Activated CD4-positive, alpha-beta T cell treated with anti-CD3 and anti-CD28 coated beads, Interleukin-2, amount 10 ng/mL, durations not matched to agents 7 days and 5 days (primary cell): ENCODE data around the gene TTYH2. TPM values are rescaled to one million over a fixed set of nuclear protein-coding genes. Genes with fewer than 3 reads are reported as not detected.

Experiments
- CTCF ChIA-PET: fragments of 350-600 bp; sonication (Branson Sonifier 250); formaldehyde crosslinking; loops from one replicate; lab custom pipeline; 2021; ENCODE audit warnings: antibody characterized with exemption; lab: Charles Lee
- POLR2A ChIA-PET: fragments of 350-600 bp; sonication (Branson Sonifier 250); formaldehyde crosslinking; loops from one replicate; lab custom pipeline; 2021; ENCODE audit warnings: antibody characterized with exemption; lab: Charles Lee
- DNase-seq: peaks from one replicate; pipeline ENCODE4 v3.0.0-alpha.2; 2020
- H3K27ac Mint-ChIP-seq: one replicate; pipeline ENCODE4 v1.8.0; 2021; ENCODE audit warnings: mild to moderate bottlenecking, moderate library complexity, mixed read lengths
- H3K27me3 Mint-ChIP-seq: one replicate; pipeline ENCODE4 v1.8.0; 2021; ENCODE audit warnings: mixed read lengths
- H3K36me3 Mint-ChIP-seq: one replicate; pipeline ENCODE4 v1.8.0; 2021; ENCODE audit warnings: low read depth, mixed read lengths
- H3K4me1 Mint-ChIP-seq: one replicate; pipeline ENCODE4 v1.8.0; 2021; ENCODE audit warnings: mixed read lengths
- H3K4me3 Mint-ChIP-seq: one replicate; pipeline ENCODE4 v1.8.0; 2021; ENCODE audit warnings: mild to moderate bottlenecking, moderate library complexity, mixed read lengths
- H3K9me3 Mint-ChIP-seq: one replicate; pipeline ENCODE4 v1.8.0; 2021; ENCODE audit warnings: mixed read lengths
- total RNA-seq, 2 experiments: library from RNA; stranded (reverse); gene quantifications; one replicate each; pipeline ENCODE4 v1.2.3, GENCODE V29; 2021

The TTYH2 gene
- total RNA-seq, 2 experiments from 2014 or later, result 10.2 to 11.9 TPM

GRCh38 chr17:74220219-74220618 lies 6.8 kb downstream of the TTYH2 start:
- ChIA-PET POLR2A (no interaction called here), CTCF (interaction anchor here (0.7 to 1.0 kb wide), 3 partner anchors 12 to 29 kb away, joined by 3 to 5 read pairs (median 4); partner anchors contain the start of gene RPL38)
- no peaks in the 10 kb centered on the region for H3K27me3 Mint-ChIP-seq
- no peak for DNase-seq
- peaks cover 7% of the 10 kb centered on the region for H3K4me1 Mint-ChIP-seq
- no peak overlapping the region for H3K27ac Mint-ChIP-seq
- no peaks in the 10 kb centered on the region for H3K9me3 Mint-ChIP-seq
- no peak overlapping the region for H3K4me3 Mint-ChIP-seq
- H3K36me3 Mint-ChIP-seq, result peaks cover 2% of the 10 kb centered on the region

GRCh38 chr17:74220946-74221818 lies 7.8 kb downstream of the TTYH2 start:
- Mint-ChIP-seq H3K27ac (no peak overlapping the region), H3K36me3 (peaks cover 2% of the 10 kb centered on the region), H3K27me3 (no peaks in the 10 kb centered on the region), H3K4me1 (no peaks in the 10 kb centered on the region), H3K4me3 (no peak overlapping the region), H3K9me3 (no peaks in the 10 kb centered on the region)
- DNase-seq, result no peak
- ChIA-PET CTCF (interaction anchor here (0.8 to 1.4 kb wide), 5 partner anchors 10 to 30 kb away, joined by 3 to 5 read pairs (median 4); partner anchors contain the start of gene RPL38), POLR2A (no interaction called here)

- no peak overlapping the region for H3K4me3 Mint-ChIP-seq
- H3K27me3 Mint-ChIP-seq, result no peaks in the 10 kb centered on the region
- no peak overlapping the region for H3K27ac Mint-ChIP-seq
- H3K9me3 Mint-ChIP-seq, result no peaks in the 10 kb centered on the region
- ChIA-PET CTCF (interaction anchor here (0.5 to 1.4 kb wide), 4 partner anchors 8 to 179 kb away, joined by 3 to 5 read pairs (median 4); no protein-coding TSS in a partner anchor), POLR2A (no interaction called here)
- H3K4me1 Mint-ChIP-seq, result no peaks in the 10 kb centered on the region
- no peak for DNase-seq
- H3K36me3 Mint-ChIP-seq, result peaks cover 2% of the 10 kb centered on the region
Measured at GRCh38 chr17:74222399-74222798, 9.0 kb downstream of the TTYH2 start.

GRCh38 chr17:74223901-74224300 lies 10.5 kb downstream of the TTYH2 start:
- no peak for DNase-seq
- no peak overlapping the region for H3K27ac Mint-ChIP-seq
- ChIA-PET POLR2A (no interaction called here), CTCF (interaction anchor here (1.1 kb wide), 1 partner anchor 21 kb away, joined by 3 read pairs; no protein-coding TSS in a partner anchor)
- no peaks in the 10 kb centered on the region for H3K27me3 Mint-ChIP-seq
- H3K4me3 Mint-ChIP-seq, result no peak overlapping the region
- no peaks in the 10 kb centered on the region for H3K9me3 Mint-ChIP-seq
- no peaks in the 10 kb centered on the region for H3K4me1 Mint-ChIP-seq
- H3K36me3 Mint-ChIP-seq, result peaks cover 2% of the 10 kb centered on the region

- Mint-ChIP-seq H3K9me3 (no peaks in the 10 kb centered on the region), H3K27ac (no peak overlapping the region), H3K4me3 (no peak overlapping the region), H3K4me1 (no peaks in the 10 kb centered on the region), H3K36me3 (peaks cover 2% of the 10 kb centered on the region), H3K27me3 (no peaks in the 10 kb centered on the region)
- CTCF ChIA-PET, result interaction anchor here (1.0 kb wide), 1 partner anchor 22 kb away, joined by 4 read pairs; the partner anchor contains the start of gene RPL38
- POLR2A ChIA-PET, result no interaction called here
- DNase-seq, result no peak
Measured at GRCh38 chr17:74224959-74225725, 11.8 kb downstream of the TTYH2 start.

GRCh38 chr17:74226252-74226651 lies 12.9 kb downstream of the TTYH2 start:
- H3K27me3 Mint-ChIP-seq, result no peaks in the 10 kb centered on the region
- no peak overlapping the region for H3K4me3 Mint-ChIP-seq
- DNase-seq, result no peak
- H3K9me3 Mint-ChIP-seq, result no peaks in the 10 kb centered on the region
- peaks cover 2% of the 10 kb centered on the region for H3K36me3 Mint-ChIP-seq
- H3K4me1 Mint-ChIP-seq, result no peaks in the 10 kb centered on the region
- ChIA-PET CTCF (no interaction called here), POLR2A (no interaction called here)
- H3K27ac Mint-ChIP-seq, result no peak overlapping the region

GRCh38 chr17:74227271-74228080 lies 14.1 kb downstream of the TTYH2 start:
- POLR2A ChIA-PET, result interaction anchor here (0.6 kb wide), 1 partner anchor 15 kb away, joined by 3 read pairs; no protein-coding TSS in a partner anchor
- Mint-ChIP-seq H3K4me1 (no peaks in the 10 kb centered on the region), H3K4me3 (no peak overlapping the region), H3K27me3 (no peaks in the 10 kb centered on the region), H3K27ac (no peak overlapping the region), H3K36me3 (peaks cover 2% of the 10 kb centered on the region), H3K9me3 (no peaks in the 10 kb centered on the region)
- DNase-seq, result no peak
- CTCF ChIA-PET, result interaction anchor here (0.6 to 0.7 kb wide), 2 partner anchors 14 to 18 kb away, joined by 4 to 5 read pairs; no protein-coding TSS in a partner anchor

- DNase-seq, result no peak
- POLR2A ChIA-PET, result no interaction called here
- peaks cover 2% of the 10 kb centered on the region for H3K36me3 Mint-ChIP-seq
Measured at GRCh38 chr17:74228306-74228978, 15.1 kb downstream of the TTYH2 start.

GRCh38 chr17:74230896-74231295 lies 17.5 kb downstream of the TTYH2 start:
- no peaks in the 10 kb centered on the region for H3K36me3 Mint-ChIP-seq

More at GRCh38 chr17:74228306-74228978, 15.1 kb downstream of the TTYH2 start:
- Mint-ChIP-seq H3K27ac (no peak overlapping the region), H3K4me1 (no peaks in the 10 kb centered on the region), H3K27me3 (no peaks in the 10 kb centered on the region), H3K4me3 (no peak overlapping the region), H3K9me3 (no peaks in the 10 kb centered on the region)
- CTCF ChIA-PET, result no interaction called here

GRCh38 chr17:74231928-74232907 lies 18.8 kb downstream of the TTYH2 start:
- no peak overlapping the region for H3K27ac Mint-ChIP-seq
- ChIA-PET CTCF (interaction anchor here (0.8 to 1.6 kb wide), 4 partner anchors 9 to 68 kb away, joined by 3 to 4 read pairs (median 4); no protein-coding TSS in a partner anchor), POLR2A (no interaction called here)
- DNase-seq, result no peak
- peaks cover 3% of the 10 kb centered on the region for H3K4me1 Mint-ChIP-seq
- no peak overlapping the region for H3K4me3 Mint-ChIP-seq
- H3K36me3 Mint-ChIP-seq, result no peaks in the 10 kb centered on the region
- no peaks in the 10 kb centered on the region for H3K27me3 Mint-ChIP-seq
- no peaks in the 10 kb centered on the region for H3K9me3 Mint-ChIP-seq

More at GRCh38 chr17:74230896-74231295, 17.5 kb downstream of the TTYH2 start:
- Mint-ChIP-seq H3K27me3 (no peaks in the 10 kb centered on the region), H3K9me3 (no peaks in the 10 kb centered on the region), H3K4me1 (peaks cover 3% of the 10 kb centered on the region), H3K27ac (no peak overlapping the region), H3K4me3 (no peak overlapping the region)
- POLR2A ChIA-PET, result no interaction called here
- no peak for DNase-seq
- CTCF ChIA-PET, result interaction anchor here (0.7 to 1.1 kb wide), 3 partner anchors 9 to 69 kb away, joined by 3 to 4 read pairs (median 3); no protein-coding TSS in a partner anchor

- Mint-ChIP-seq H3K4me1 (peaks cover 3% of the 10 kb centered on the region), H3K27ac (no peak overlapping the region), H3K27me3 (no peaks in the 10 kb centered on the region), H3K36me3 (no peaks in the 10 kb centered on the region), H3K4me3 (no peak overlapping the region), H3K9me3 (no peaks in the 10 kb centered on the region)
- DNase-seq, result no peak
- ChIA-PET CTCF (no interaction called here), POLR2A (no interaction called here)
Measured at GRCh38 chr17:74233937-74234336, 20.6 kb downstream of the TTYH2 start.
